Mesodermal cell (in vitro differentiated cells): ENCODE measurements around the gene ADRA2C.
A peak's percentile ranks its signal among the peaks of the same experiment; 100 is the strongest.

Experiments
- H3K27ac ChIP-seq: 2 replicates; pipeline ENCODE4 v1.7.0; 2013; ENCODE audit warnings: mild to moderate bottlenecking, low read depth, low read length, moderate library complexity; ENCODE audit not compliant: severe bottlenecking
- H3K36me3 ChIP-seq: 2 replicates; pipeline ENCODE4 v1.7.1; 2013; ENCODE audit warnings: mild to moderate bottlenecking, low read length, moderate library complexity; ENCODE audit not compliant: control insufficient read depth, insufficient read depth
- H3K4me1 ChIP-seq: one replicate; pipeline ENCODE4 v1.7.1; 2013; ENCODE audit warnings: mild to moderate bottlenecking, low read length; ENCODE audit not compliant: insufficient read depth, control insufficient read depth, poor library complexity, severe bottlenecking
- H3K4me3 ChIP-seq: 2 replicates; pipeline ENCODE4 v1.7.0; 2013; ENCODE audit warnings: low read length, control low read depth, mild to moderate bottlenecking; ENCODE audit not compliant: insufficient read depth, poor library complexity, severe bottlenecking; ENCODE audit errors: extremely low read depth
- H3K9me3 ChIP-seq: 2 replicates; pipeline ENCODE4 v1.7.1; 2013; ENCODE audit warnings: mild to moderate bottlenecking, low read length, moderate library complexity; ENCODE audit not compliant: control insufficient read depth
- WGBS, 2 experiments: methylation state at CpG; one replicate each; pipeline ENCODE4 v1.1.5; 2013; ENCODE audit warnings: missing lambda C conversion rate in 2 of 2; ENCODE audit not compliant: insufficient coverage in 2 of 2; 5-methylcytosine and 5-hydroxymethylcytosine counted together

Gene ADRA2C

DNA sequence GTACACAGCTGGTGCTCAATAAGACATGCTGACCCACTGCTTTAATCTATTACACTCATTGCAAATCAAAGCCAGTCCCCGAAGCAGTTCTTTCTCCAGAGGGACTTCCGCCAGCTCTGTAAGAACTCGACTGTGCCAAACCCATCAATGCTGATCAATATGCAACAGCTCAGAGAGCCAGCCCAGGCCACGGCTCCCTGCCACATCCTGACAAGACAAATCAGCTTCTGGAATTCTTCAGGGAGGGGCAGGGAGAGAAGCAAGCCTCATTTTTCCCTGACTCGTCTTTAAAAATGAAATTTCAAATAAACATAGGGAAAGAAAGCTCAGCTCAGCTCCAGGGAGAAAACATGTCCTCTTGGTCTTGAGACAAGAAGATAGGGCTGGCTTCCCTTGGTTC is 5.3 kb upstream of the ADRA2C start:
- H3K9me3 ChIP-seq, result no peaks in the 10 kb centered on the region
- H3K27ac ChIP-seq, result no peak overlapping the region
- H3K36me3 ChIP-seq, result no peaks in the 10 kb centered on the region
- 65 to 79% methylated on average over 3 to 4 of the region's 5 CpGs for WGBS, 2 experiments
- no peak overlapping the region for H3K4me3 ChIP-seq
- no peaks in the 10 kb centered on the region for H3K4me1 ChIP-seq

DNA sequence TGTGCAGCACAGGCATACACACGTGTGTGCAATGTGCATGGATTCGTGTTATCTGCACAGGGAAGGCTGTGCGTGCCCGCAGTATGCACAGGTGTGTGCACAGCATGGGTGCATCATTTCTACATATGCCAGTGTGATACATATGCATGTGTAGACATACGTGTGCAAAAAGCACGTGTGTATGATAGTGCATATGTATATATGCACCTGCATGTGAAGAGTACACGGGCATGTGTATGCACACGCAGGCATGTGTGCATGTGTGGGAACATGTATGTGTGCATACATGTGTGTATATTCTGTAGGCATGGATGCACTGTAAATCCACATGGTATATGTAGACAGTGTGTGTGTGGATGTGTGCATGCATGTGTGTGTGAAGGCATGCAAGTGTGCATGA is 3.9 kb upstream of the ADRA2C start:
- H3K36me3 ChIP-seq, result no peaks in the 10 kb centered on the region
- no peaks in the 10 kb centered on the region for H3K9me3 ChIP-seq
- H3K4me3 ChIP-seq, result no peak overlapping the region
- H3K4me1 ChIP-seq, result no peaks in the 10 kb centered on the region
- H3K27ac ChIP-seq, result no peak overlapping the region
- WGBS, 2 experiments, result 81 to 82% methylated on average over 8 of the region's 8 CpGs

- no peaks in the 10 kb centered on the region for H3K36me3 ChIP-seq
- 89 to 95% methylated on average over 19 to 23 of the region's 24 CpGs for WGBS, 2 experiments
- no peaks in the 10 kb centered on the region for H3K9me3 ChIP-seq
- no peak overlapping the region for H3K27ac ChIP-seq
- H3K4me1 ChIP-seq, result no peaks in the 10 kb centered on the region
- H3K4me3 ChIP-seq, result no peak overlapping the region
Observed at GRCh38 chr4:3762753-3763549, 3.2 kb upstream of the ADRA2C start.

DNA sequence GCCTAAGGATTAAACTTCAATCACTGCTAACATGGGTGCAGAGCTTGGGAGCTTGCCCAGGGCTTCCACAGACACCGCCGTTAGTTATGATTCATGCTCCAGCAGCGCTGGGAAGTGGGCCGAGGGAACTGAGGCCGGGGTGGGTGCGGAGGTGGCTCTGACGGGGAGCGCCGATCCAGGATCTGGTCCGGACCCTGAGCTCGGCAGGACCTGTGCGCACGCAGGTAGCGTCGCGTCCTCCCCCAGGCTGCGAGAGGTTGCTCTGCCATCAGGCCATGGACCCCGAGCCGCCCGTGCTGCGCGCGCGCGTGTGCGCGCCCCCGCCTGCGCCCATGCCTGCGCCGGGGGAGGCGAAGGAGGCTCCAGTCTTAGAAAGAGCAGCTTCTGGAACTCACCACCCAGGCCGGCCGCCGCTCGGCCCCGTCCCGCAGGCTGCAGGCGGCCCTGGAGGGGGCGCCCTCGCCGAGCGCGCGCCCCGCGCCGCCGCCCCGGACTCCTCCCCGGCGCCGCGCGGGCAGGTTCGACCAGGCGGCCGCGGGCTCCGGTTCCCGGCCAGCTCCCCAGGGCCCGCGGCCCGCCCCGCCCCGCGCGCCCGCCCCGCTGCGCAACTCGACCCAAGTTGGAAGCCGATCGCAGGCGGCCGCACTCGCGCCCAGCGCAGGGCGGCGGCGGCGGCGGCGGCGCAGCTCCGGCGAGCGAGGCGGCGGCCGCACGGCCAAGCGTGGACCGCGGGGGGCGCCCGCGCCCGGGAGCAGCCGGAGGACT is 732 bp upstream of the ADRA2C start:
- Histone ChIP-seq H3K4me3 (peak overlapping the region; percentile 36), H3K9me3 (no peaks in the 10 kb centered on the region), H3K4me1 (peaks cover 4% of the 10 kb centered on the region), H3K36me3 (no peaks in the 10 kb centered on the region), H3K27ac (no peak overlapping the region)
- WGBS, 2 experiments, result 3 to 4% methylated on average over 62 to 90 of the region's 101 CpGs

- Histone ChIP-seq H3K27ac (no peak overlapping the region), H3K4me1 (peaks cover 4% of the 10 kb centered on the region), H3K36me3 (no peaks in the 10 kb centered on the region), H3K9me3 (no peaks in the 10 kb centered on the region), H3K4me3 (peak overlapping the region; percentile 19)
- WGBS, 2 experiments, result 13 to 14% methylated on average over 55 to 68 of the region's 107 CpGs
Observed at GRCh38 chr4:3766785-3767569, 792 bp downstream of the ADRA2C start.

DNA sequence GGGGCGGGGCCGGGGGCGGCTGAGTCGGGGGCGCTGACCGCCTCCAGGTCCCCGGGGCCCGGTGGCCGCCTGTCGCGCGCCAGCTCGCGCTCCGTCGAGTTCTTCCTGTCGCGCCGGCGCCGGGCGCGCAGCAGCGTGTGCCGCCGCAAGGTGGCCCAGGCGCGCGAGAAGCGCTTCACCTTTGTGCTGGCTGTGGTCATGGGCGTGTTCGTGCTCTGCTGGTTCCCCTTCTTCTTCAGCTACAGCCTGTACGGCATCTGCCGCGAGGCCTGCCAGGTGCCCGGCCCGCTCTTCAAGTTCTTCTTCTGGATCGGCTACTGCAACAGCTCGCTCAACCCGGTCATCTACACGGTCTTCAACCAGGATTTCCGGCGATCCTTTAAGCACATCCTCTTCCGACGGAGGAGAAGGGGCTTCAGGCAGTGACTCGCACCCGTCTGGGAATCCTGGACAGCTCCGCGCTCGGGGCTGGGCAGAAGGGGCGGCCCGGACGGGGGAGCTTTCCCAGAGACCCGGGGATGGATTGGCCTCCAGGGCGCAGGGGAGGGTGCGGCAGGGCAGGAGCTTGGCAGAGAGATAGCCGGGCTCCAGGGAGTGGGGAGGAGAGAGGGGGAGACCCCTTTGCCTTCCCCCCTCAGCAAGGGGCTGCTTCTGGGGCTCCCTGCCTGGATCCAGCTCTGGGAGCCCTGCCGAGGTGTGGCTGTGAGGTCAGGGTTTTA is 1.5 kb downstream of the ADRA2C start:
- 26 to 29% methylated on average over 42 to 56 of the region's 58 CpGs for WGBS, 2 experiments
- Histone ChIP-seq H3K4me3 (no peak overlapping the region), H3K36me3 (no peaks in the 10 kb centered on the region), H3K4me1 (peaks cover 4% of the 10 kb centered on the region), H3K27ac (no peak overlapping the region), H3K9me3 (no peaks in the 10 kb centered on the region)

- Histone ChIP-seq H3K4me1 (peaks cover 4% of the 10 kb centered on the region), H3K9me3 (no peaks in the 10 kb centered on the region), H3K27ac (no peak overlapping the region), H3K36me3 (no peaks in the 10 kb centered on the region), H3K4me3 (no peak overlapping the region)
- WGBS, 2 experiments, result 63 to 70% methylated on average over 8 of the region's 14 CpGs
Observed at GRCh38 chr4:3768842-3769641, 2.9 kb downstream of the ADRA2C start.

GRCh38 chr4:3769642-3770184 is 3.5 kb downstream of the ADRA2C start:
- 77 to 78% methylated on average over 7 to 8 of the region's 9 CpGs for WGBS, 2 experiments
- Histone ChIP-seq H3K36me3 (no peaks in the 10 kb centered on the region), H3K4me3 (no peak overlapping the region), H3K27ac (no peak overlapping the region), H3K4me1 (peaks cover 4% of the 10 kb centered on the region), H3K9me3 (no peaks in the 10 kb centered on the region)

DNA sequence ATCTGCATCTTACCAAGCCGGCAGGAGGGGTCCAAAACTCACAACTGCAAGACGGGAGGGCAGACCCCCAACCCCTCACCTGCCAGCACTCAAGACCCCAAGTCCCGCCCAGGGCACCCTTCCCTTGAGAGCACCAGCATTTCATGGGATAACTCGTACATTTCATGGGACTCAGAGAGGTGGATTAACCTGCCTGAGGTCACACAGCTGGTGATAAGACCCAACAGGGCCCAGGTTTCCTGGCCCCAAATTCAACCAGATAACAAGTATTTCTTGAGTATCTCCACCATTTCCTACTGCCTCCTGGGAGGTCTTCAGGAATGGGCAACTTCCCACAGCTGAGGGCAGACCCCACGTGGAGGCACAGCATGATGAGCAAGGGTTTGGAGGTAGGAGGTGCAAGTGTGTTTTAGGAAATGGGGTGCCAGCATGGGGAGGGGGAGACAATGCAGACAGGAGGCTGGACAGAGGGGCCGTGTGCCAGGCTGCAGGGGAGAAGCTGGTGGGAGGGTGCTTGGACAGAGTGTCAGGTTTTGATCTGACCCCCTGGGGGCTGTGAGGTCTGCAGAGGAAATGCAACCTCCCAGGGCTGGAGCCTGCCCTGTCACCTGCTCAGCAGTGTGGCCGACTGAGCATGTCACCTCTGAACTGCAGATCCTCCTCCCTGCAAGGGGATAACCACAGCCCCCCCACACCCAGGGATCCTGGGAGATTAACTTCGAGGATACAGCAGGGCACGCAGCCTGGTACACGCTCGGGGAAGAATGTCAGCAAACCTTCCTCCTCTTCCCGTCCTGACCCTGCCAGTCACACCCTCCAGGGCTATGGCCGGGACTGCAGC is 4.4 kb downstream of the ADRA2C start:
- no peak overlapping the region for H3K27ac ChIP-seq
- peaks cover 4% of the 10 kb centered on the region for H3K4me1 ChIP-seq
- no peak overlapping the region for H3K4me3 ChIP-seq
- H3K36me3 ChIP-seq, result no peaks in the 10 kb centered on the region
- 63 to 68% methylated on average over 9 to 10 of the region's 13 CpGs for WGBS, 2 experiments
- no peaks in the 10 kb centered on the region for H3K9me3 ChIP-seq
